Nucleus accumbens (tissue), 56 donors: ENCODE measurements around the gene GOLGA8A.
"Not testable (repeated sequence)": the region's sequence is repeated elsewhere in the genome, so short reads cannot be mapped to it uniquely, and the experiment has no call there.

Source experiments
- DNase-seq, 56 donors: peaks; one replicate each; lab custom pipeline; 2025; lab: John Stamatoyannopoulos, UW

The GOLGA8A gene

GRCh38 chr15:34409511-34409910, 28.1 kb downstream of the GOLGA8A start:
- DNase-seq, result not testable (repeated sequence)

- DNase-seq, result not testable (repeated sequence)
These were observed 28.6 kb downstream of the GOLGA8A start for GRCh38 chr15:34408973-34409372.

- DNase-seq, result not testable (repeated sequence)
These were observed 33.7 kb downstream of the GOLGA8A start for GRCh38 chr15:34403899-34404298.

- DNase-seq, result not testable (repeated sequence)
These were observed 34.4 kb downstream of the GOLGA8A start for GRCh38 chr15:34403160-34403598.

- DNase-seq, result not testable (repeated sequence)
These were observed 39.9 kb downstream of the GOLGA8A start for GRCh38 chr15:34397637-34398259.

- DNase-seq, result not testable (repeated sequence)
These were observed 44.6 kb downstream of the GOLGA8A start for GRCh38 chr15:34392981-34393380.

- DNase-seq, result not testable (repeated sequence)
These were observed 48.0 kb downstream of the GOLGA8A start for GRCh38 chr15:34389594-34390086.
